OCI-LY1 (cell line): ENCODE measurements around the gene TPSAB1.

Experiments
- CTCF ChIP-seq: fragments of 200-600 bp; sonication (generic), shearing (Covaris generic); IDR thresholded peaks from 2 replicates; pipeline ENCODE4 v1.5.1; 2017; ENCODE audit warnings: mild to moderate bottlenecking, antibody characterized with exemption, low read length, moderate library complexity, mixed read lengths
- EZH2 ChIP-seq: fragments of 200-600 bp; sonication (generic), shearing (Covaris generic); IDR thresholded peaks from 2 replicates; pipeline ENCODE4 v1.8.0; 2017; ENCODE audit warnings: borderline replicate concordance, mixed run types, mild to moderate bottlenecking, antibody characterized with exemption, low read length, moderate library complexity, mixed read lengths

GRCh38 chr16:1258225-1258600 is 17.7 kb downstream of the TPSAB1 start:
- TF ChIP-seq CTCF = no peak
- TF ChIP-seq EZH2 = no peak
